Right lobe of liver (tissue), 6 donors: ENCODE results near the gene PTPRT. TPM values are rescaled to one million over a fixed set of nuclear protein-coding genes. Genes with fewer than 3 reads are reported as not detected.

Experiments
- ATAC-seq, 4 donors: fragments of 200-7000 bp; cut with Tn5 transposase; one replicate each; pipeline ENCODE4 v1.9.1; 2020; ENCODE audit warnings: mild to moderate bottlenecking in 4 of 4, moderate library complexity in 4 of 4
- DNase-seq, 3 donors: peaks; one replicate each; pipeline ENCODE4 v3.0.0-alpha.2; 2020
- H3K27ac ChIP-seq, 3 donors: fragments of 200-600 bp; one replicate each; pipeline ENCODE4 v1.8.0; 2022
- H3K27me3 ChIP-seq, 2 donors: fragments of 200-600 bp; one replicate each; pipeline ENCODE4 v1.8.0; 2022
- H3K36me3 ChIP-seq, 4 donors: fragments of 200-600 bp; sonication (generic) in 1 of 4; one replicate each; pipeline versions ENCODE4 v1.5.1 to v1.8.0; 2017 to 2022; ENCODE audit warnings: control low read depth in 1 of 4
- H3K4me1 ChIP-seq, 4 donors: fragments of 200-600 bp; sonication (generic) in 1 of 4; one replicate each; pipeline versions ENCODE4 v1.5.1 to v1.8.0; 2017 to 2022; ENCODE audit warnings: control low read depth in 1 of 4
- H3K4me3 ChIP-seq, 3 donors: fragments of 200-600 bp; one replicate each; pipeline ENCODE4 v1.8.0; 2022
- H3K9me3 ChIP-seq, 4 donors: fragments of 200-600 bp; sonication (generic) in 1 of 4; one replicate each; pipeline versions ENCODE4 v1.5.1 to v1.8.0; 2017 to 2022; ENCODE audit warnings: control low read depth in 1 of 4
- POLR2A ChIP-seq: fragments of 450-650 bp; IDR thresholded peaks from one replicate; pipeline ENCODE4 v1.6.1; 2017; ENCODE audit warnings: antibody characterized with exemption, mild to moderate bottlenecking
- WGBS: methylation state at CpG from one replicate; pipeline ENCODE4 v1.1.6; 2018; ENCODE audit warnings: low coverage, low lambda C conversion rate; ENCODE audit not compliant: insufficient coverage; ENCODE audit errors: missing lambda C conversion rate; 5-methylcytosine and 5-hydroxymethylcytosine counted together
- intact Hi-C, 2 donors: fragments of 100-400 bp; cut with DNase I; formaldehyde crosslinking; loops; one replicate each; pipeline versions ENCODE4 v1.11.2 to v1.14.1; 2022
- total RNA-seq, 6 experiments: library from RNA; depleted of rRNA in 2 of 6; stranded (reverse); fragments of >200 nt in 2 of 6; fragmentation: NEBNext Ultra II Directional in 3 of 6; extraction: Animal tissue kit (Norgen Biotek cat#: 25700) in 3 of 6; gene quantifications; one replicate each; pipeline versions ENCODE4 v1.1.0 to v1.2.4, GENCODE V29; 2016 to 2023
- TF ChIP-seq, protein P1 (sequence below), 4 donors: fragments of 200-600 bp in 3 of 4; fragments of 450-650 bp in 1 of 4; IDR thresholded peaks; one replicate each; pipeline versions ENCODE4 v1.5.1 to v1.8.0; 2016 to 2022; ENCODE audit warnings: antibody characterized with exemption in 4 of 4, mild to moderate bottlenecking in 2 of 4
- donor health status: DM: no; HTN: yes; CAD: no.
- donor health status: DM: no; HTN: no; CAD: no.
- donor health status: DM: no; HTN: no; CAD: no.
- donor health status: DM: no; HTN: yes; CAD: no.
- donor health status: DM: no; HTN: yes; CAD: no.

Gene PTPRT
- total RNA-seq, 6 experiments from 2014 or later = 0.18 to 1.0 (median 0.51) TPM

DNA sequence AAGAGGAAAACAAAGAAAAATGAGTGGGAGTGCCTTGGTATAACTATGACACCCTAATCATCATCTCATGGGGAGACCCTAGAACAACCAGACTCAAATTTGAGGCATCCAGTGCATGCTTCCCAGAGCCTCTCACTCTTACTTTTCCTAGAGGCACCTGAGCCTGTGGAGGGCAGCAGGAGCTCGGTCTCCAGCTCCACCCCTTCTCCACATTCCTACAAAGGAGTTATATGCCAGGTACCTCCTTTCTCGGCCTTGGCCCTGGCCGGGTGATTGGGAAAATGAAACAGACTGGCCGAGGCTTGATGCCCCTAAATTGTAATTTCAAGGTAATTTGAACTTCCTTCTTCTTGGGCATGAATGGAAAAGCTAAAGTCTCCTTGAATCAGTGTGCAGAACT is 810.3 kb downstream of the PTPRT start:
- Histone ChIP-seq H3K27ac (no peak overlapping the region), H3K27me3 (no peaks in the 10 kb centered on the region), H3K4me3 (no peak overlapping the region), H3K36me3 (no peaks in the 10 kb centered on the region), H3K9me3 (no peaks in the 10 kb centered on the region), H3K4me1 (no peaks in the 10 kb centered on the region)
- TF ChIP-seq POLR2A = no peak
- TF ChIP-seq, protein P1, sequence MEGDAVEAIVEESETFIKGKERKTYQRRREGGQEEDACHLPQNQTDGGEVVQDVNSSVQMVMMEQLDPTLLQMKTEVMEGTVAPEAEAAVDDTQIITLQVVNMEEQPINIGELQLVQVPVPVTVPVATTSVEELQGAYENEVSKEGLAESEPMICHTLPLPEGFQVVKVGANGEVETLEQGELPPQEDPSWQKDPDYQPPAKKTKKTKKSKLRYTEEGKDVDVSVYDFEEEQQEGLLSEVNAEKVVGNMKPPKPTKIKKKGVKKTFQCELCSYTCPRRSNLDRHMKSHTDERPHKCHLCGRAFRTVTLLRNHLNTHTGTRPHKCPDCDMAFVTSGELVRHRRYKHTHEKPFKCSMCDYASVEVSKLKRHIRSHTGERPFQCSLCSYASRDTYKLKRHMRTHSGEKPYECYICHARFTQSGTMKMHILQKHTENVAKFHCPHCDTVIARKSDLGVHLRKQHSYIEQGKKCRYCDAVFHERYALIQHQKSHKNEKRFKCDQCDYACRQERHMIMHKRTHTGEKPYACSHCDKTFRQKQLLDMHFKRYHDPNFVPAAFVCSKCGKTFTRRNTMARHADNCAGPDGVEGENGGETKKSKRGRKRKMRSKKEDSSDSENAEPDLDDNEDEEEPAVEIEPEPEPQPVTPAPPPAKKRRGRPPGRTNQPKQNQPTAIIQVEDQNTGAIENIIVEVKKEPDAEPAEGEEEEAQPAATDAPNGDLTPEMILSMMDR (IDR thresholded peaks at IDR 0.05) = no peak
- WGBS = 29% methylated on average over 4 of the region's 4 CpGs
- ATAC-seq (no peak), DNase-seq (no peak)
- intact Hi-C loops = no loop called here

DNA sequence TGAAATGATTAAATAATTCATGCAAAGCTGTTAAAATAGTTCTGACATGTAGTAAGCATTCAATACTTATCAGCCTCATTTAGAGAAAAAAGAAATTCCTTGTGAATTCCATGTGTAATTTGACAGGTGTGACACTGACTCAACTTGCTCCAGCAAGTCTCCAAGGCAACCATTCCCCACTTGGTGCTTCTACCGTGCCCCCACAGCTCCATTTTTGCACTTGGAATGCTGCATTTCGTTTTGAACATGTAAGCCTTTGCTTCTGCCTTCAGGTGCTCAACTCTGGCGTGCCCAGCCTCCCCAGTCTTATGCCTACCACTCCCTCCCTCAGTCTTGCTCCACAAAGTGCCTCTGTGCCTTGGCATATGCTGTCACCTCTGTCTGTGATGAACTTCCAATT is 810.9 kb downstream of the PTPRT start:
- Histone ChIP-seq H3K36me3 (no peaks in the 10 kb centered on the region), H3K27me3 (no peaks in the 10 kb centered on the region), H3K27ac (no peak overlapping the region), H3K4me3 (no peak overlapping the region), H3K9me3 (no peaks in the 10 kb centered on the region), H3K4me1 (no peaks in the 10 kb centered on the region)
- TF ChIP-seq, protein P1 (IDR thresholded peaks at IDR 0.05) = no peak
- no peak for TF ChIP-seq POLR2A
- DNase-seq (no peak), ATAC-seq (no peak)
- intact Hi-C loops = no loop called here
- 26% methylated on average over 3 of the region's 3 CpGs for WGBS

DNA sequence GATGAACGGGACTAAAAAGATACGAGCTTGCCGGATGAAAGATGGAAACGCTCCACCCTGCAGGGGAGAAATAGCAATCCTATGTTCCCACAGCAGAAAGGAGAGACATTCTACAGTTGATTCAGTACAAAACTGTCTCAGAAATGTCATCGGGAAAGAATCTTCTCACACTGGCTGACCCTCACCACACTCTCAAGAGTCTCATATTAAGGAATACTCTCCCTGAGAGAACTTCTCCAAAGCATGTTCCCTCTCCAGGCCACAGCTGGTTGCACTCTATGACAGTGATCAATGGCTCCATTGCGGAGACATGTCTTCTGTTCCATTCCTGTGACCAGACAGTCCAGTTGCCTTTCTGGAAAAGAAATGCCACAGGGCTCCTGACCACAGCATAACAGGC is 813.6 kb downstream of the PTPRT start:
- Histone ChIP-seq H3K4me1 (no peaks in the 10 kb centered on the region), H3K27me3 (no peaks in the 10 kb centered on the region), H3K27ac (no peak overlapping the region), H3K4me3 (no peak overlapping the region), H3K36me3 (no peaks in the 10 kb centered on the region), H3K9me3 (no peaks in the 10 kb centered on the region)
- 67% methylated on average over 1 of the region's 6 CpGs for WGBS
- TF ChIP-seq, protein P1 (IDR thresholded peaks at IDR 0.05) = no peak
- TF ChIP-seq POLR2A = no peak
- ATAC-seq (no peak), DNase-seq (no peak)
- intact Hi-C loops = no loop called here

DNA sequence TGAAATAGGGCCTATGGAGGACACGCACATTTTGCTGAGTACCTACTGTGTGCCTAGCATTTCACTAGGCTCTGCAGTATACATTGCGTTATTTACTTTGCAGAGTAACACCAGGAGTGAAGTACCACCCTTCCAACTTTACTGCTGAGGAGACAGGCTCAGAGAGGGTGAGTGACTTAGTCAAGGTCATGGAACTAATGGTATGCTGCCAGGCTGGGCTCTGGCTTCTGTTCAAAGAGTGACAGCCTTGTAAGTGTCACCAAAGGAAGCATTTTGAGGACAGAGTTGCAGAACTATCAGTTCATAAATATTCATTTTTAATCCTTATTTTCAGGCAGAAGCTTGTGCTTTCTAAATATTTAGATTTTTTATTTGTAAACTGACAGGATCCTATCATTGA is 816.7 kb downstream of the PTPRT start:
- no peak for ATAC-seq
- 20% methylated on average over 2 of the region's 2 CpGs for whole genome bisulfite sequencing
- intact Hi-C loops = no loop called here
- Histone ChIP-seq H3K4me3 (no peak overlapping the region), H3K4me1 (no peaks in the 10 kb centered on the region), H3K27me3 (no peaks in the 10 kb centered on the region), H3K9me3 (no peaks in the 10 kb centered on the region), H3K27ac (no peak overlapping the region), H3K36me3 (no peaks in the 10 kb centered on the region)
- TF ChIP-seq, protein P1 (IDR thresholded peaks at IDR 0.05) = no peak
- TF ChIP-seq POLR2A = no peak
- no peak for DNase-seq

DNA sequence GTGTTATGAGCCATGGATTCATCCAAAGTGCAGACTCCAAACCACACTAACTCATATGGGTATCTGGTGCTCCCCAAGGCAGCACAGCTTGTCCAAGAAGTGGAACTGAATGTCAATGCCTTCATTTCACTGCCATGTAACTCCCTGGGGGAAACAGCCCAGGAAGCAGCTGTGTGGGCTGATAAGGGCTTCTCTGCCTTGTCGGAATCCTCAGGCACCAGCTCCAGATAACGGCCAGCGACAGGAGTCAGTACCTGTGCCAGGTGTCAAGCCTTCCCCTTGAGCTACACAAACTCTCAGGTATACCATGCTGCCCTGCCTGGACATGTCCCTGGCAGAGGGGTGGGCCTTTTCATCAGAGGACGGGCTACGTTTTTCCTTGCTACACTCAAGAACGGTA is 819.6 kb downstream of the PTPRT start:
- intact Hi-C loops = no loop called here
- no peak for ATAC-seq
- no peak overlapping the region for H3K27ac ChIP-seq
- no peaks in the 10 kb centered on the region for H3K36me3 ChIP-seq
- no peaks in the 10 kb centered on the region for H3K27me3 ChIP-seq
- H3K4me1 ChIP-seq = no peaks in the 10 kb centered on the region
- no peak overlapping the region for H3K4me3 ChIP-seq
- DNase-seq = no peak
- no peaks in the 10 kb centered on the region for H3K9me3 ChIP-seq
- TF ChIP-seq POLR2A = no peak
- TF ChIP-seq, protein P1 (IDR thresholded peaks at IDR 0.05) = no peak
- 29% methylated on average over 3 of the region's 6 CpGs for WGBS
